Measurements from ENCODE around the gene KLHDC7B.

Gene KLHDC7B

GRCh38 chr22:50597097-50597496 is 51.4 kb downstream of the KLHDC7B start:
- no peak for TF ChIP-seq EZH2phosphoT487 (IDR thresholded peaks at IDR 0.05; ENCODE audit: borderline replicate concordance)
- no peak for TF ChIP-seq CTCF (conservative IDR thresholded peaks at IDR 0.05; ENCODE audit: low read length)
- Histone ChIP-seq H3K79me2 (ENCODE audit: insufficient read depth, low read length) (no peaks in the 10 kb centered on the region), H3K27me3 (ENCODE audit: insufficient read depth, low read length, poor library complexity, severe bottlenecking) (no peaks in the 10 kb centered on the region), H4K20me1 (ENCODE audit: insufficient read depth, low read length, poor library complexity, severe bottlenecking) (no peaks in the 10 kb centered on the region), H3K4me1 (ENCODE audit: insufficient read depth, low read length, poor library complexity, severe bottlenecking) (no peaks in the 10 kb centered on the region), H2AFZ (ENCODE audit: low read length) (no peak overlapping the region), H3K9me3 (ENCODE audit: insufficient read depth, low read depth, low read length) (no peaks in the 10 kb centered on the region), H3K4me2 (ENCODE audit: low read depth, low read length, poor library complexity, severe bottlenecking) (no peak overlapping the region), H3K9ac (ENCODE audit: low read depth, low read length, poor library complexity, severe bottlenecking) (no peak overlapping the region), H3K36me3 (ENCODE audit: insufficient read depth, low read length) (no peaks in the 10 kb centered on the region), H3K4me3 (ENCODE audit: low read length, poor library complexity, severe bottlenecking) (no peak overlapping the region), H3K9me2 (replicated peaks; ENCODE audit: low read depth, low read length) (no peaks in the 10 kb centered on the region), H3F3A (ENCODE audit: low read depth) (no peaks in the 10 kb centered on the region)

GRCh38 chr22:50599816-50600455 is 54.2 kb downstream of the KLHDC7B start:
- H3K9ac ChIP-seq (ENCODE audit: low read depth, low read length, poor library complexity, severe bottlenecking), result no peak overlapping the region
- no peak for TF ChIP-seq CTCF (conservative IDR thresholded peaks at IDR 0.05; ENCODE audit: low read length)
- no peak for TF ChIP-seq EZH2phosphoT487 (IDR thresholded peaks at IDR 0.05; ENCODE audit: borderline replicate concordance)
- H3K4me2 ChIP-seq (ENCODE audit: low read depth, low read length, poor library complexity, severe bottlenecking), result no peak overlapping the region
- H3K4me3 ChIP-seq (ENCODE audit: low read length, poor library complexity, severe bottlenecking), result no peak overlapping the region
- no peak overlapping the region for H2AFZ ChIP-seq (ENCODE audit: low read length)
- H4K20me1 ChIP-seq (ENCODE audit: insufficient read depth, low read length, poor library complexity, severe bottlenecking), result no peaks in the 10 kb centered on the region
- H3K27me3 ChIP-seq (ENCODE audit: insufficient read depth, low read length, poor library complexity, severe bottlenecking), result no peaks in the 10 kb centered on the region
- H3F3A ChIP-seq (ENCODE audit: low read depth), result no peaks in the 10 kb centered on the region
- no peaks in the 10 kb centered on the region for H3K9me2 ChIP-seq (replicated peaks; ENCODE audit: low read depth, low read length)
- H3K9me3 ChIP-seq (ENCODE audit: insufficient read depth, low read depth, low read length), result no peaks in the 10 kb centered on the region
- no peaks in the 10 kb centered on the region for H3K36me3 ChIP-seq (ENCODE audit: insufficient read depth, low read length)
- H3K79me2 ChIP-seq (ENCODE audit: insufficient read depth, low read length), result no peaks in the 10 kb centered on the region
- H3K4me1 ChIP-seq (ENCODE audit: insufficient read depth, low read length, poor library complexity, severe bottlenecking), result no peaks in the 10 kb centered on the region

- no peak within 1 kb of the TSS for H3K4me2 ChIP-seq (ENCODE audit: low read depth, low read length, poor library complexity, severe bottlenecking)
These were observed 54.8 kb downstream of the KLHDC7B start, which contains the start of gene MAPK8IP2 for GRCh38 chr22:50600538-50600937. TSS of gene MAPK8IP2 (plus strand) at chr22:50600793. CDS start at chr22:50600819, 26 bp downstream.

More at GRCh38 chr22:50600538-50600937, 54.8 kb downstream of the KLHDC7B start, which contains the start of gene MAPK8IP2:
- H3K9me3 ChIP-seq (ENCODE audit: insufficient read depth, low read depth, low read length), result no peaks in the 10 kb centered on the region
- no peaks in the 10 kb centered on the region for H3K36me3 ChIP-seq (ENCODE audit: insufficient read depth, low read length)
- H3K9ac ChIP-seq (ENCODE audit: low read depth, low read length, poor library complexity, severe bottlenecking), result no peak within 1 kb of the TSS
- no peaks in the 10 kb centered on the region for H3K79me2 ChIP-seq (ENCODE audit: insufficient read depth, low read length)
- H3K4me1 ChIP-seq (ENCODE audit: insufficient read depth, low read length, poor library complexity, severe bottlenecking), result no peaks in the 10 kb centered on the region
- no peak within 1 kb of the TSS for H2AFZ ChIP-seq (ENCODE audit: low read length)
- no peak for TF ChIP-seq EZH2phosphoT487 (IDR thresholded peaks at IDR 0.05; ENCODE audit: borderline replicate concordance)
- TF ChIP-seq CTCF (conservative IDR thresholded peaks at IDR 0.05; ENCODE audit: low read length), result no peak
- no peaks in the 10 kb centered on the region for H4K20me1 ChIP-seq (ENCODE audit: insufficient read depth, low read length, poor library complexity, severe bottlenecking)
- no peak within 1 kb of the TSS for H3K4me3 ChIP-seq (ENCODE audit: low read length, poor library complexity, severe bottlenecking)
- H3K9me2 ChIP-seq (replicated peaks; ENCODE audit: low read depth, low read length), result no peaks in the 10 kb centered on the region
- no peaks in the 10 kb centered on the region for H3K27me3 ChIP-seq (ENCODE audit: insufficient read depth, low read length, poor library complexity, severe bottlenecking)
- H3F3A ChIP-seq (ENCODE audit: low read depth), result no peaks in the 10 kb centered on the region

Data from Loucy (cell line).